Gastroesophageal sphincter (tissue), 4 donors: Measurements from ENCODE around the gene TEKT5. TPM values are rescaled to one million over a fixed set of nuclear protein-coding genes. Genes with fewer than 3 reads are reported as not detected.
"Not testable (repeated sequence)": the region's sequence is repeated elsewhere in the genome, so short reads cannot be mapped to it uniquely, and the experiment has no call there.

ENCODE experiments used
- ATAC-seq: fragments of 150-250 bp; one replicate; pipeline ENCODE4 v1.9.1; 2016; ENCODE audit warnings: mild to moderate bottlenecking, moderate library complexity
- H3K27ac ChIP-seq, 4 donors: fragments of 200-600 bp; sonication (generic) in 3 of 4; 1 replicate in 3 of 4; 2 replicates in 1 of 4; pipeline ENCODE4 v1.5.1; 2016 to 2019
- H3K27me3 ChIP-seq: fragments of 200-600 bp; sonication (generic); one replicate; pipeline ENCODE4 v1.5.1; 2019
- H3K36me3 ChIP-seq, 2 donors: fragments of 200-600 bp; sonication (generic); one replicate each; pipeline ENCODE4 v1.5.1; 2019; ENCODE audit warnings: control low read depth in 1 of 2
- H3K4me1 ChIP-seq, 3 donors: fragments of 200-600 bp; sonication (generic); 1 replicate in 2 of 3; 2 replicates in 1 of 3; pipeline ENCODE4 v1.5.1; 2016 to 2019; ENCODE audit warnings: control low read depth in 2 of 3
- H3K4me3 ChIP-seq, 2 donors: fragments of 200-600 bp; sonication (generic); one replicate each; pipeline ENCODE4 v1.5.1; 2019; ENCODE audit warnings: mild to moderate bottlenecking in 1 of 2, moderate library complexity in 1 of 2
- H3K9me3 ChIP-seq, 3 donors: fragments of 200-600 bp; sonication (generic); one replicate each; pipeline ENCODE4 v1.5.1; 2017 to 2019; ENCODE audit warnings: control low read depth in 2 of 3
- EP300 ChIP-seq: sonication (generic); formaldehyde crosslinking; IDR thresholded peaks from one replicate; pipeline ENCODE4 v1.6.1; 2017; ENCODE audit warnings: antibody characterized with exemption, mild to moderate bottlenecking
- POLR2A ChIP-seq, 2 donors: fragments of 450-650 bp; IDR thresholded peaks; one replicate each; pipeline ENCODE4 v1.6.1; 2017; ENCODE audit warnings: antibody characterized with exemption in 2 of 2, mild to moderate bottlenecking in 2 of 2, moderate library complexity in 1 of 2
- POLR2AphosphoS5 ChIP-seq: sonication (generic); formaldehyde crosslinking; IDR thresholded peaks from one replicate; pipeline ENCODE4 v1.6.1; 2017; ENCODE audit warnings: antibody characterized with exemption
- WGBS, 2 donors: methylation state at CpG; one replicate each; pipeline ENCODE4 v1.1.5; 2018; ENCODE audit warnings: low coverage in 1 of 2; 5-methylcytosine and 5-hydroxymethylcytosine counted together
- total RNA-seq, 4 donors: library from RNA; depleted of rRNA; stranded (reverse); fragments of >200 nt; gene quantifications; one replicate each; pipeline ENCODE4 v1.1.0, GENCODE V29; 2016
- TF ChIP-seq, protein P1 (sequence below), 4 experiments: fragments of 200-600 bp in 2 of 4; fragments of 450-650 bp in 2 of 4; sonication (generic) in 1 of 4; IDR thresholded peaks; one replicate each; pipeline ENCODE4 v1.5.1; 2017 to 2019; ENCODE audit warnings: antibody characterized with exemption in 4 of 4, mild to moderate bottlenecking in 2 of 4, moderate library complexity in 2 of 4

The TEKT5 gene
- total RNA-seq, 4 donors from 2014 or later, result 0.19 TPM; not detected in 3

DNA sequence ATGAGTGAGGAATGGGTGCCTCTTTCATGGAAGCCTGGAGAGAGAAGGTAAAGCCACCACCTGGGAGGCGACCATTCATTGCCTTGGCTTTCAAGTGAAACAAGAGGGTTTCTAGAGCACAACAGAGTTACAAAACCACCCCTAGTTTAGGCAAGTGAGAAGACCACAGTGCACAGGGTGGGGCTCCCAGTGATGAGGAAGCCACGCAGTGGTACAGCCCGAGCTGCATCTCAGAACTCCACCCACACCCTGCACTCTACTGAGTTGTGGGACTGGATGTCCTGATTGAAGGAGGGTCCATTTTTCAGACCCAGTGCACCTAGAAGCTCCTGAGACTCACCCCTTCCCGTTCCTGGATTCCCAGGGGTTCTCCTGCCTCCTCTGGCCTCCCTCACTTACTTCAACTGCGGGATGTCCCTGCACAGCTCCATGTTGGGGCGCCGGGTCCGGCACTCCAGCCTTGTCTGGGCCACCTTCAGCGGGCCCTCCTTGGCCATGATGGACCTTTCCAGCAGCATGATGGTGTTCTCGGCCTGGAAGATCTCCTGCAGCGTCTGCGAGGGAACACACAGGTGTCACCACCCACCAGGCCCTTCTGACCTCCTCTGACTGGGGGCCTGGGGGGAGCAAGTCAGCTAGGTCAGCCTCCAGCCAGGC is 59.2 kb downstream of the TEKT5 start:
- TF ChIP-seq, protein P1, sequence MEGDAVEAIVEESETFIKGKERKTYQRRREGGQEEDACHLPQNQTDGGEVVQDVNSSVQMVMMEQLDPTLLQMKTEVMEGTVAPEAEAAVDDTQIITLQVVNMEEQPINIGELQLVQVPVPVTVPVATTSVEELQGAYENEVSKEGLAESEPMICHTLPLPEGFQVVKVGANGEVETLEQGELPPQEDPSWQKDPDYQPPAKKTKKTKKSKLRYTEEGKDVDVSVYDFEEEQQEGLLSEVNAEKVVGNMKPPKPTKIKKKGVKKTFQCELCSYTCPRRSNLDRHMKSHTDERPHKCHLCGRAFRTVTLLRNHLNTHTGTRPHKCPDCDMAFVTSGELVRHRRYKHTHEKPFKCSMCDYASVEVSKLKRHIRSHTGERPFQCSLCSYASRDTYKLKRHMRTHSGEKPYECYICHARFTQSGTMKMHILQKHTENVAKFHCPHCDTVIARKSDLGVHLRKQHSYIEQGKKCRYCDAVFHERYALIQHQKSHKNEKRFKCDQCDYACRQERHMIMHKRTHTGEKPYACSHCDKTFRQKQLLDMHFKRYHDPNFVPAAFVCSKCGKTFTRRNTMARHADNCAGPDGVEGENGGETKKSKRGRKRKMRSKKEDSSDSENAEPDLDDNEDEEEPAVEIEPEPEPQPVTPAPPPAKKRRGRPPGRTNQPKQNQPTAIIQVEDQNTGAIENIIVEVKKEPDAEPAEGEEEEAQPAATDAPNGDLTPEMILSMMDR (IDR thresholded peaks at IDR 0.05), result no peak
- TF ChIP-seq POLR2AphosphoS5, result no peak
- no peak for TF ChIP-seq EP300
- TF ChIP-seq POLR2A (IDR thresholded peaks at IDR 0.05), result no peak
- Histone ChIP-seq H3K4me1 (no peaks in the 10 kb centered on the region), H3K36me3 (no peaks in the 10 kb centered on the region), H3K27ac (no peak overlapping the region), H3K27me3 (peaks cover 31% of the 10 kb centered on the region), H3K9me3 (peaks cover 0 to 10% (median 0%) of the 10 kb centered on the region in 3 donors), H3K4me3 (no peak overlapping the region)
- 82% methylated on average over 4 of the region's 12 CpGs; no CpG with 5 or more reads in 1 of the 2 donors for WGBS, 2 donors
- no peak for ATAC-seq

DNA sequence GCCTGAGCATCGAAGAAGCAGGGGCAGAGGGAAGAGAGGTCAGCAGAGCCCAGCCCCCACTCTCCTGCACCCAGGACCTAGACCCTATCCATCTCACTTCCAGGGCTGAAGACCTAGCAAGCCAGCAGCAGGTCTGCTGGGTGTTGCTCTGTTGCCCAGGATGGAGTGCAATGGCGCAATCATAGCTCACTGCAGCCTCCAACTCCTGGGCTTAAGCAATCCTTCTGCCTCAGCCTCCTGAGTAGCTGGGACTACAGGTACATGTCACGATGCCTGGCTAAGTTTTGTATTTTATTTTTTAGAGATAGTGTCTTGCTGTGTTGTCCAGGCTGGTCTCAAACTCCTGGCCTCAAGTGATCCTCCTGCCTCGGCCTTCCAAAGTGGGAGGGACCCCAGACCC is 61.3 kb downstream of the TEKT5 start:
- not testable (repeated sequence) for H3K36me3 ChIP-seq, H3K4me1 ChIP-seq, ATAC-seq, H3K4me3 ChIP-seq, H3K27ac ChIP-seq
- peaks cover 32% of the 10 kb centered on the region for H3K27me3 ChIP-seq
- peaks cover 0 to 10% (median 0%) of the 10 kb centered on the region in 3 donors for H3K9me3 ChIP-seq
- 83 to 86% methylated on average over 1 to 4 of the region's 4 CpGs for WGBS, 2 donors

DNA sequence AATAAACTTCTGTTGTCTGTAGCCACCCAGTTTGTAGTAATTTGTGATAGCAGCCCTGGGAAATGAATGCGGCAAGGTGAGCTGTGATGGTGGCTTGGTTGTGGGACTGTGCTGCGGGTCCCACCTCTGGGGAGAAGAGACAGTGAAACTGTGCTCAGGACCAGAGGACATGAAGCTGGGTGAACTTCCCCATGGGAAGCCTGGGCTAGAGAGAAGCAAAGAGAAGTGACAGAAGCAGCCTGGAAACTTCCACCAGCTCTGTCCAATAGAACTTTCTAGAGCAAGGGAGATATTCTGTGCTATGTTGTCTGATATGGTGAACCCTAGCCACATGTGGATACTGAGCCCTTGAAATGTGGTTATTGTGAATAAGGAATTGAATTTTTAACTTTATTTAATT is 62.8 kb downstream of the TEKT5 start:
- no peak for ATAC-seq
- no CpG with 5 or more reads among the region's 2 CpGs for WGBS, 2 donors
- H3K4me3 ChIP-seq, result no peak overlapping the region

DNA sequence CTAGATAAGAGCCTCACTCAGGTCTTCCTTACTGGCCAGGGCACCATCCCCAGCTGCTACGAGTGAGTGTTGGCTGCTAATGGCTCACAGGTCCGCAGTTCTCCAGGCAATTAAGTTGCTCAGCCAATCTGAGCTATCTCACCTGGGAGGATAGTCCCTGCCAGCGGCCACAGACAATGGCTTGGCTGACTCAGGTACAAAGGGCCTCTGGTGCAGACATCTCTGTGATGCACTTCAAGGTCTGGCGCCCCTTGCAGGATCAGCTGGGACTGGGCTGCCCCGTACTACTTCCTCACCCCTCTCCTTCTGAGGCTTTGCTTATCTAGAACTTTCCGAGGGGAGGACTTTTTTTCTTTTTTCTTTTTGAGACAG is 65.2 kb downstream of the TEKT5 start:
- 44 to 56% methylated on average over 2 of the region's 6 CpGs for WGBS, 2 donors
- no peaks in the 10 kb centered on the region for H3K36me3 ChIP-seq

More for the DNA sequence above, 62.8 kb downstream of the TEKT5 start:
- Histone ChIP-seq H3K9me3 (peaks cover 0 to 10% (median 0%) of the 10 kb centered on the region in 3 donors), H3K36me3 (no peaks in the 10 kb centered on the region), H3K4me1 (no peaks in the 10 kb centered on the region), H3K27me3 (peaks cover 32% of the 10 kb centered on the region), H3K27ac (no peak overlapping the region)
- TF ChIP-seq, protein P1 (IDR thresholded peaks at IDR 0.05), result no peak
- no peak for TF ChIP-seq POLR2AphosphoS5

DNA sequence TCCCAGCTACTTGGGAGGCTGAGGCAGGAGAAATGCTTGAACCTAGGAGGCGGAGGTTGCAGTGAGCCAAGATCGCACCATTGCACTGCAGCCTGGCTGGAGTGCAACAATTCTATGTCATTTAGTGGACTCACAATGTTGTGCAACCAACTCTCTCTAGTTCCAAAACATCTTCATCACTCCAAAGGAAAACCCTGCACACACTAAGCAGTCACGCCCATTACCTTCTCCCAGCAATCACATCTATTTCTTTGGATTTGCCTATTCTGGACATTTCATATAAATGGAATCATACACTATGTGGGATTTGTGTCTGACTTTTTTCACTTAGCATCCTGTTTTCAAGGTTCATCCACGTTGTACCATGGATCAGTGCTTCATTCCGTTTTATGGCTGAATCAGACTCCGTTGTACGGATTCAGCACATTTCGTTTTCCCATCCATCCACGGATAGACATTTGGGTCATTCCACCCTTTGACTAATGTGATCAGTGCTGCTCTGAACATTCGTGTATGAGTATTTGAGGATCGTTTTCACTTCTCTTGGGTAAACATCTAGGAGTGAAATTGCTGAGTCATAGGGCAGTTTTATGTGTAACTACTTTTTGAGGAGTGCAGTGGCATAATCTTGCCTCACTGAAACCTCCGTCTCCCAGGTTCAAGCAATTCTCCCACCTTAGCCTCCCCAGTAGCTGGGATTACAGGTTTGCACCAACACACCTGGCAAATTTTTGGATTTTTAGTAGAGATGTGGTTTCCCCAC is 69.0 kb downstream of the TEKT5 start:
- ATAC-seq, result no peak
- Histone ChIP-seq H3K36me3 (no peaks in the 10 kb centered on the region), H3K9me3 (no peaks in the 10 kb centered on the region), H3K4me3 (no peak overlapping the region), H3K27ac (no peak overlapping the region), H3K4me1 (no peaks in the 10 kb centered on the region), H3K27me3 (peaks cover 4% of the 10 kb centered on the region)
- TF ChIP-seq, protein P1 (IDR thresholded peaks at IDR 0.05), result no peak
- TF ChIP-seq POLR2A (IDR thresholded peaks at IDR 0.05), result no peak
- TF ChIP-seq EP300, result no peak
- TF ChIP-seq POLR2AphosphoS5, result no peak
- WGBS, 2 donors, result 80 to 82% methylated on average over 11 to 12 of the region's 12 CpGs

More for the DNA sequence above, 65.2 kb downstream of the TEKT5 start:
- no peak for ATAC-seq
- no peak for TF ChIP-seq POLR2AphosphoS5
- TF ChIP-seq POLR2A (IDR thresholded peaks at IDR 0.05), result no peak
- no peak for TF ChIP-seq EP300
- TF ChIP-seq, protein P1 (IDR thresholded peaks at IDR 0.05), result no peak
- H3K4me1 ChIP-seq, result no peaks in the 10 kb centered on the region
- H3K27me3 ChIP-seq, result peaks cover 30% of the 10 kb centered on the region
- no peak overlapping the region for H3K27ac ChIP-seq
- H3K4me3 ChIP-seq, result no peak overlapping the region
- H3K9me3 ChIP-seq, result peaks cover 0 to 5% (median 0%) of the 10 kb centered on the region in 3 donors
